Panc1 (cell line): Measurements from ENCODE around the gene CATSPERE. TPM values are rescaled to one million over a fixed set of nuclear protein-coding genes. Genes with fewer than 3 reads are reported as not detected.
"Not testable (repeated sequence)": the region's sequence is repeated elsewhere in the genome, so short reads cannot be mapped to it uniquely, and the experiment has no call there.

Experiments used
- ATAC-seq: fragments of 200-7000 bp; cut with Tn5 transposase; 2 replicates; pipeline ENCODE4 v1.9.1; 2020; ENCODE audit warnings: mild to moderate bottlenecking, moderate library complexity
- BruUV-seq: library from RNA; stranded (reverse); fragments of 400-500 nt; replicated peaks from 2 replicates; lab custom pipeline; 2021; lab: Mats Ljungman, UMichigan
- CTCF ChIA-PET: fragments of 300-600 bp; sonication (Branson Sonifier 250); formaldehyde crosslinking; loops from one replicate; lab custom pipeline; 2022; ENCODE audit warnings: antibody characterized with exemption; lab: Charles Lee
- POLR2A ChIA-PET: fragments of 300-600 bp; sonication (Branson Sonifier 250); formaldehyde crosslinking; loops from one replicate; lab custom pipeline; 2022; ENCODE audit warnings: antibody characterized with exemption; lab: Charles Lee
- DNase-seq: peaks from one replicate; pipeline ENCODE4 v3.0.0-alpha.2; 2010; ENCODE audit warnings: low read depth, low spot score
- H3K27ac ChIP-seq: 2 replicates; pipeline ENCODE4 v1.5.1; 2011; ENCODE audit warnings: mild to moderate bottlenecking, low read length, inconsistent platforms
- H3K27me3 ChIP-seq: fragments of 200-500 bp; sonication (Bioruptor generic); 2 replicates; pipeline ENCODE4 v1.6.0; 2014; ENCODE audit warnings: low read length, inconsistent platforms; ENCODE audit not compliant: control insufficient read depth, insufficient read depth
- H3K36me3 ChIP-seq: fragments of 200-500 bp; sonication (Bioruptor generic); 2 replicates; pipeline ENCODE4 v1.5.1; 2014; ENCODE audit warnings: inconsistent platforms, mild to moderate bottlenecking, low read length, moderate library complexity; ENCODE audit not compliant: control insufficient read depth, insufficient read depth
- H3K4me1 ChIP-seq: 2 replicates; pipeline ENCODE4 v1.5.1; 2011; ENCODE audit warnings: inconsistent platforms, mild to moderate bottlenecking, low read length, moderate library complexity; ENCODE audit not compliant: control insufficient read depth, insufficient read depth
- H3K4me3 ChIP-seq, 2 experiments: 2 replicates each; pipeline ENCODE4 v1.5.1; 2011 to 2012; ENCODE audit warnings: low read depth in 2 of 2, low read length in 2 of 2, mild to moderate bottlenecking in 2 of 2, inconsistent platforms in 1 of 2, moderate library complexity in 1 of 2
- H3K9me3 ChIP-seq: fragments of 200-500 bp; sonication (Bioruptor generic); 2 replicates; pipeline ENCODE4 v1.5.1; 2014; ENCODE audit warnings: low read depth, mild to moderate bottlenecking, inconsistent platforms, low read length, moderate library complexity; ENCODE audit not compliant: control insufficient read depth, insufficient read depth
- in situ Hi-C: cut with HindIII; loops from 2 replicates; pipeline ENCODE4 v1.10.0; 2016; ENCODE audit warnings: low sequenced_read_pairs, low pct_unique_long_range_greater_than_20kb
- intact Hi-C: fragments of 100-400 bp; cut with micrococcal nuclease; formaldehyde crosslinking; loops from one replicate; pipeline ENCODE4 v1.10.0; 2022; ENCODE audit not compliant: unreplicated experiment
- total RNA-seq: library from RNA; stranded (reverse); gene quantifications from one replicate; pipeline ENCODE4 v1.2.1, GENCODE V29; 2021; ENCODE audit not compliant: unreplicated experiment
- TF ChIP-seq, protein P1 (sequence below): fragments of 450-650 bp; IDR thresholded peaks from 2 replicates; pipeline ENCODE4 v1.5.1; 2017; ENCODE audit warnings: mild to moderate bottlenecking
- TF ChIP-seq, protein P2 (sequence below), 2 experiments: IDR thresholded peaks; 2 replicates each; pipeline ENCODE4 v1.6.1; 2011 to 2012; ENCODE audit warnings: low read depth in 2 of 2, control low read depth in 1 of 2, low read length in 1 of 2, mild to moderate bottlenecking in 1 of 2, moderate library complexity in 1 of 2; ENCODE audit not compliant: insufficient read depth in 1 of 2

Gene CATSPERE
- total RNA-seq, 1 experiment from 2014 or later, result 0.31 TPM

DNA sequence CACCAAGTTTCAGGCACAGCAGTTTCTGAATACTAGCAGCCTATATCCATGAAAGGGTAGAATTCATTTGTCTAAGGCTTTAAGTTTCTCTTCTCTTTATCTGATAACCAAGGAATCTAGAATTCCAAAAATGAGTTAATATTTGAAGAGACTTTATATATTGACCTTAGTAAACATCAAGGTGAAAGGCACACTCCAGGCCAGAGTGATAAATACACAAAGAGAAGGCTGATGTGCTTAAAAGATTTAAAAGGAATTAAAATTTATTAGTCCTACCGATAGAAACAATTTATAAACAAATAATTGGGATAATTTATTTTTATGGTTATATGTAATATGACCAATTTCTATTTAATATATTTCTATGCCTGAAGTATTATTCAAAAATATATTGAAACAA, 98.5 kb downstream of the CATSPERE start:
- TF ChIP-seq, protein P1, sequence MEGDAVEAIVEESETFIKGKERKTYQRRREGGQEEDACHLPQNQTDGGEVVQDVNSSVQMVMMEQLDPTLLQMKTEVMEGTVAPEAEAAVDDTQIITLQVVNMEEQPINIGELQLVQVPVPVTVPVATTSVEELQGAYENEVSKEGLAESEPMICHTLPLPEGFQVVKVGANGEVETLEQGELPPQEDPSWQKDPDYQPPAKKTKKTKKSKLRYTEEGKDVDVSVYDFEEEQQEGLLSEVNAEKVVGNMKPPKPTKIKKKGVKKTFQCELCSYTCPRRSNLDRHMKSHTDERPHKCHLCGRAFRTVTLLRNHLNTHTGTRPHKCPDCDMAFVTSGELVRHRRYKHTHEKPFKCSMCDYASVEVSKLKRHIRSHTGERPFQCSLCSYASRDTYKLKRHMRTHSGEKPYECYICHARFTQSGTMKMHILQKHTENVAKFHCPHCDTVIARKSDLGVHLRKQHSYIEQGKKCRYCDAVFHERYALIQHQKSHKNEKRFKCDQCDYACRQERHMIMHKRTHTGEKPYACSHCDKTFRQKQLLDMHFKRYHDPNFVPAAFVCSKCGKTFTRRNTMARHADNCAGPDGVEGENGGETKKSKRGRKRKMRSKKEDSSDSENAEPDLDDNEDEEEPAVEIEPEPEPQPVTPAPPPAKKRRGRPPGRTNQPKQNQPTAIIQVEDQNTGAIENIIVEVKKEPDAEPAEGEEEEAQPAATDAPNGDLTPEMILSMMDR, result no peak
- TF ChIP-seq, protein P2, sequence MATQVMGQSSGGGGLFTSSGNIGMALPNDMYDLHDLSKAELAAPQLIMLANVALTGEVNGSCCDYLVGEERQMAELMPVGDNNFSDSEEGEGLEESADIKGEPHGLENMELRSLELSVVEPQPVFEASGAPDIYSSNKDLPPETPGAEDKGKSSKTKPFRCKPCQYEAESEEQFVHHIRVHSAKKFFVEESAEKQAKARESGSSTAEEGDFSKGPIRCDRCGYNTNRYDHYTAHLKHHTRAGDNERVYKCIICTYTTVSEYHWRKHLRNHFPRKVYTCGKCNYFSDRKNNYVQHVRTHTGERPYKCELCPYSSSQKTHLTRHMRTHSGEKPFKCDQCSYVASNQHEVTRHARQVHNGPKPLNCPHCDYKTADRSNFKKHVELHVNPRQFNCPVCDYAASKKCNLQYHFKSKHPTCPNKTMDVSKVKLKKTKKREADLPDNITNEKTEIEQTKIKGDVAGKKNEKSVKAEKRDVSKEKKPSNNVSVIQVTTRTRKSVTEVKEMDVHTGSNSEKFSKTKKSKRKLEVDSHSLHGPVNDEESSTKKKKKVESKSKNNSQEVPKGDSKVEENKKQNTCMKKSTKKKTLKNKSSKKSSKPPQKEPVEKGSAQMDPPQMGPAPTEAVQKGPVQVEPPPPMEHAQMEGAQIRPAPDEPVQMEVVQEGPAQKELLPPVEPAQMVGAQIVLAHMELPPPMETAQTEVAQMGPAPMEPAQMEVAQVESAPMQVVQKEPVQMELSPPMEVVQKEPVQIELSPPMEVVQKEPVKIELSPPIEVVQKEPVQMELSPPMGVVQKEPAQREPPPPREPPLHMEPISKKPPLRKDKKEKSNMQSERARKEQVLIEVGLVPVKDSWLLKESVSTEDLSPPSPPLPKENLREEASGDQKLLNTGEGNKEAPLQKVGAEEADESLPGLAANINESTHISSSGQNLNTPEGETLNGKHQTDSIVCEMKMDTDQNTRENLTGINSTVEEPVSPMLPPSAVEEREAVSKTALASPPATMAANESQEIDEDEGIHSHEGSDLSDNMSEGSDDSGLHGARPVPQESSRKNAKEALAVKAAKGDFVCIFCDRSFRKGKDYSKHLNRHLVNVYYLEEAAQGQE (IDR thresholded peaks at IDR 0.05; ENCODE audit: insufficient read depth in 1 of 2, low read depth in 2 of 2, low read length in 1 of 2), result no peak
- CTCF ChIA-PET, result no interaction called here
- Histone ChIP-seq H3K36me3 (no peaks in the 10 kb centered on the region), H3K4me3 (no peak overlapping the region), H3K27me3 (no peaks in the 10 kb centered on the region), H3K27ac (no peak overlapping the region), H3K9me3 (peaks cover 9% of the 10 kb centered on the region; the same call in 1 of the 2 replicates), H3K4me1 (no peaks in the 10 kb centered on the region)
- intact Hi-C loops (no loop called here), in situ Hi-C loops (no loop called here)
- no peak for DNase-seq
- no peak for ATAC-seq
- BruUV-seq, result no TSS peak
- POLR2A ChIA-PET, result no interaction called here

DNA sequence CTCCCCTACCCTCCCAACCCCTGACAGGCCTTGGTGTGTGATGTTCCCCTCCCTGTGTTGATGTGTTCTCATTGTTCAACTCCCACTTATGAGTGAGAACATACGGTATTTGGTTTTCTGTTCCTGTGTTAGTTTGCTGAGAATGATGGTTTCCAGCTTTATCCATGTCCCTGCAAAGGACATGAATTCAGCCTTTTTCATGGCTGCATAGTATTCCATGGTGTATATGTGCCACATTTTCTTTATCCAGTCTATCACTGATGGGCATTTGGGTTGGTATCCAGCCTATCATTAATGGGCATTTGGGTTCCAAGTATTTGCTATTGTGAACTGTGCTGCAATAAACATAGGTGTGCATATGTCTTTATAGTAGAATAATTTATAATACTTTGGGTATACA, 101.8 kb downstream of the CATSPERE start:
- H3K27ac ChIP-seq, H3K36me3 ChIP-seq, CTCF ChIA-PET, intact Hi-C loops, ATAC-seq, BruUV-seq, DNase-seq, H3K9me3 ChIP-seq, POLR2A ChIA-PET, H3K4me3 ChIP-seq, H3K4me1 ChIP-seq, H3K27me3 ChIP-seq, in situ Hi-C loops: not testable (repeated sequence)

DNA sequence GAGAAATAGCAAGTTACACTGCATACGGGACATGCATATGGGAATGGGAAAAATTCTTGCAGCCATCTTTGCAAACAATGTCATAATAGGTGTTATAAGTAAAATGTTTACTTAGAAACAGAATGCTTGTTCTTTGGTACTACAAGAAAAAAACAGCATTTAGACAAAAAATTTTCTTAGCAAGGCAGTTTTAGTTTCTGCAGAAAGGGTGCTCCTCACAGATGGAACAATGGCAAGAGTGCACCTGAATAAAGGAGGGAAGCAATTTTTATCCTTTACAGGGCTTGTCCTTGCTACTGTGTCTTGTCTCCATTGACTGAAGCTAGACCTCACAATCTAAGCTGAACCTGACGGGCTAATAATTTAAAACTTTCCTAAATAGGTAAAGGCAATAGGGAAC, 112.7 kb downstream of the CATSPERE start:
- no peaks in the 10 kb centered on the region for H3K36me3 ChIP-seq
- CTCF ChIA-PET, result no interaction called here
- H3K27ac ChIP-seq, result no peak overlapping the region
- POLR2A ChIA-PET, result no interaction called here
- peaks cover 39% of the 10 kb centered on the region for H3K9me3 ChIP-seq
- in situ Hi-C loops, result no loop called here
- H3K27me3 ChIP-seq, result peaks cover 2% of the 10 kb centered on the region; the same call in 1 of the 2 replicates
- DNase-seq (no peak), ATAC-seq (no peak)
- no peak overlapping the region for H3K4me3 ChIP-seq
- TF ChIP-seq, protein P1, result no peak
- BruUV-seq, result no TSS peak
- intact Hi-C loops, result no loop called here
- H3K4me1 ChIP-seq, result no peaks in the 10 kb centered on the region
